ENCODE measurements around the gene LCP1. TPM values are rescaled to one million over a fixed set of nuclear protein-coding genes. Genes with fewer than 3 reads are reported as not detected.
A peak's percentile ranks its signal among the peaks of the same experiment; 100 is the strongest.
"Not testable (repeated sequence)": the region's sequence is repeated elsewhere in the genome, so short reads cannot be mapped to it uniquely, and the experiment has no call there.

The LCP1 gene
- polyA plus RNA-seq, 3 donors from 2014 or later = 1,594 to 2,414 (median 2,262) TPM

GRCh38 chr13:46165485-46166223 is 16.3 kb downstream of the LCP1 start:
- no peaks in the 10 kb centered on the region for H3K9me3 Mint-ChIP-seq
- peaks cover 0 to 13% (median 3%) of the 10 kb centered on the region in 3 donors for H3K36me3 Mint-ChIP-seq
- peak overlapping the region; percentile 89 to 97 (median 94) for H3K27ac Mint-ChIP-seq

GRCh38 chr13:46164661-46165060 is 17.3 kb downstream of the LCP1 start:
- Mint-ChIP-seq H3K27me3 (ENCODE audit: low read depth in 3 of 3) (peaks cover 0 to 2% (median 0%) of the 10 kb centered on the region in 3 donors), H3K4me3 (peak overlapping the region; percentile 39 to 85 (median 76)), H3K36me3 (peaks cover 0 to 9% (median 3%) of the 10 kb centered on the region in 3 donors), H3K4me1 (peaks cover 90 to 93% of the 10 kb centered on the region in 2 donors), H3K9me3 (no peaks in the 10 kb centered on the region), H3K27ac (peak overlapping the region; percentile 88 to 96 (median 94))
- DNase-seq = no peak

More at GRCh38 chr13:46165485-46166223, 16.3 kb downstream of the LCP1 start:
- Mint-ChIP-seq H3K4me3 (peak overlapping the region; percentile 58 to 98 (median 70)), H3K27me3 (ENCODE audit: low read depth in 3 of 3) (peaks cover 0 to 2% (median 0%) of the 10 kb centered on the region in 3 donors), H3K4me1 (peaks cover 90 to 93% of the 10 kb centered on the region in 2 donors)
- peak; percentile 43 to 55 (median 47) for DNase-seq

GRCh38 chr13:46162741-46163140 is 19.2 kb downstream of the LCP1 start:
- peak overlapping the region in 5 of 6 donors; percentile 45 to 94 (median 65) for H3K27ac Mint-ChIP-seq

GRCh38 chr13:46160471-46161066 is 21.4 kb downstream of the LCP1 start:
- no peaks in the 10 kb centered on the region for H3K9me3 Mint-ChIP-seq
- H3K27ac Mint-ChIP-seq = peak overlapping the region; percentile 87 to 100 (median 94)
- H3K4me3 Mint-ChIP-seq = peak overlapping the region; percentile 55 to 84 (median 80)
- H3K4me1 Mint-ChIP-seq = peaks cover 65 to 83% of the 10 kb centered on the region in 2 donors
- H3K36me3 Mint-ChIP-seq = peaks cover 3 to 33% (median 11%) of the 10 kb centered on the region in 3 donors
- peaks cover 0 to 2% (median 0%) of the 10 kb centered on the region in 3 donors for H3K27me3 Mint-ChIP-seq (ENCODE audit: low read depth in 3 of 3)
- peak; percentile 66 to 73 (median 73) for DNase-seq

More at GRCh38 chr13:46162741-46163140, 19.2 kb downstream of the LCP1 start:
- Mint-ChIP-seq H3K4me1 (peaks cover 86 to 93% of the 10 kb centered on the region in 2 donors), H3K4me3 (peak overlapping the region in 1 of 5 donors; percentile 25), H3K36me3 (peaks cover 3 to 21% (median 6%) of the 10 kb centered on the region in 3 donors)
- DNase-seq; H3K27me3 Mint-ChIP-seq (ENCODE audit: low read depth in 3 of 3); H3K9me3 Mint-ChIP-seq: not testable (repeated sequence)

- Mint-ChIP-seq H3K27me3 (ENCODE audit: low read depth in 3 of 3) (peaks cover 0 to 2% (median 0%) of the 10 kb centered on the region in 3 donors), H3K36me3 (peaks cover 3 to 35% (median 11%) of the 10 kb centered on the region in 3 donors), H3K9me3 (no peaks in the 10 kb centered on the region), H3K4me1 (peaks cover 62 to 77% of the 10 kb centered on the region in 2 donors), H3K4me3 (peak overlapping the region; percentile 55 to 84 (median 80)), H3K27ac (peak overlapping the region; percentile 87 to 100 (median 94))
- DNase-seq = no peak
Observed at GRCh38 chr13:46160065-46160464, 21.9 kb downstream of the LCP1 start.

- H3K9me3 Mint-ChIP-seq = no peaks in the 10 kb centered on the region
- H3K36me3 Mint-ChIP-seq = peaks cover 0 to 45% (median 20%) of the 10 kb centered on the region in 3 donors
- peaks cover 53 to 68% of the 10 kb centered on the region in 2 donors for H3K4me1 Mint-ChIP-seq
- peaks cover 0 to 2% (median 0%) of the 10 kb centered on the region in 3 donors for H3K27me3 Mint-ChIP-seq (ENCODE audit: low read depth in 3 of 3)
- H3K4me3 Mint-ChIP-seq = peak overlapping the region in 3 of 5 donors; percentile 25 to 80 (median 55)
- DNase-seq = no peak
- H3K27ac Mint-ChIP-seq = peak overlapping the region; percentile 87 to 100 (median 94)
Observed at GRCh38 chr13:46158983-46159382, 23.0 kb downstream of the LCP1 start.

GRCh38 chr13:46158222-46158621 is 23.8 kb downstream of the LCP1 start:
- peaks cover 0 to 2% (median 0%) of the 10 kb centered on the region in 3 donors for H3K27me3 Mint-ChIP-seq (ENCODE audit: low read depth in 3 of 3)
- H3K27ac Mint-ChIP-seq = peak overlapping the region in 4 of 6 donors; percentile 26 to 100 (median 62)
- H3K4me1 Mint-ChIP-seq = peaks cover 46 to 66% of the 10 kb centered on the region in 2 donors
- peaks cover under 1 to 51% (median 25%) of the 10 kb centered on the region in 3 donors for H3K36me3 Mint-ChIP-seq
- no peak for DNase-seq
- H3K9me3 Mint-ChIP-seq = no peaks in the 10 kb centered on the region
- no peak overlapping the region for H3K4me3 Mint-ChIP-seq

- no peak for DNase-seq
- peaks cover 12 to 79% (median 53%) of the 10 kb centered on the region in 3 donors for H3K36me3 Mint-ChIP-seq
- H3K4me3 Mint-ChIP-seq = no peak overlapping the region
- H3K4me1 Mint-ChIP-seq = peaks cover 20 to 65% of the 10 kb centered on the region in 2 donors
- H3K9me3 Mint-ChIP-seq = no peaks in the 10 kb centered on the region
- H3K27ac Mint-ChIP-seq = peak overlapping the region; percentile 5 to 85 (median 71)
- peaks cover 0 to 2% (median 0%) of the 10 kb centered on the region in 3 donors for H3K27me3 Mint-ChIP-seq (ENCODE audit: low read depth in 3 of 3)
Observed at GRCh38 chr13:46154136-46154801, 27.7 kb downstream of the LCP1 start.

GRCh38 chr13:46152627-46153328 is 29.2 kb downstream of the LCP1 start:
- Mint-ChIP-seq H3K27me3 (ENCODE audit: low read depth in 3 of 3) (peaks cover 0 to 1% (median 0%) of the 10 kb centered on the region in 3 donors), H3K36me3 (peaks cover 12 to 78% (median 50%) of the 10 kb centered on the region in 3 donors), H3K4me3 (no peak overlapping the region), H3K27ac (peak overlapping the region; percentile 33 to 85 (median 50)), H3K9me3 (no peaks in the 10 kb centered on the region), H3K4me1 (peaks cover 10 to 63% of the 10 kb centered on the region in 2 donors)
- DNase-seq = no peak

- Mint-ChIP-seq H3K27me3 (ENCODE audit: low read depth in 3 of 3) (peaks cover 0 to 4% (median 0%) of the 10 kb centered on the region in 3 donors), H3K9me3 (no peaks in the 10 kb centered on the region), H3K27ac (peak overlapping the region; percentile 49 to 86 (median 76)), H3K4me1 (peaks cover 10 to 51% of the 10 kb centered on the region in 2 donors), H3K4me3 (no peak overlapping the region), H3K36me3 (peaks cover 14 to 86% (median 59%) of the 10 kb centered on the region in 3 donors)
- no peak for DNase-seq
Observed at GRCh38 chr13:46150134-46150693, 31.8 kb downstream of the LCP1 start.

GRCh38 chr13:46149272-46150133 is 32.5 kb downstream of the LCP1 start:
- H3K4me3 Mint-ChIP-seq = no peak overlapping the region
- peaks cover 0 to 4% (median 0%) of the 10 kb centered on the region in 3 donors for H3K27me3 Mint-ChIP-seq (ENCODE audit: low read depth in 3 of 3)
- peaks cover 21 to 86% (median 60%) of the 10 kb centered on the region in 3 donors for H3K36me3 Mint-ChIP-seq
- DNase-seq = no peak
- no peaks in the 10 kb centered on the region for H3K9me3 Mint-ChIP-seq
- H3K4me1 Mint-ChIP-seq = peaks cover 12 to 54% of the 10 kb centered on the region in 2 donors
- H3K27ac Mint-ChIP-seq = peak overlapping the region; percentile 27 to 84 (median 68)

- Mint-ChIP-seq H3K4me3 (no peak overlapping the region), H3K9me3 (no peaks in the 10 kb centered on the region), H3K4me1 (peaks cover 12 to 39% of the 10 kb centered on the region in 2 donors), H3K27ac (peak overlapping the region in 3 of 6 donors; percentile 18 to 65 (median 27)), H3K36me3 (peaks cover 16 to 81% (median 50%) of the 10 kb centered on the region in 3 donors), H3K27me3 (ENCODE audit: low read depth in 3 of 3) (peaks cover 0 to 4% (median 0%) of the 10 kb centered on the region in 3 donors)
- DNase-seq = no peak
Observed at GRCh38 chr13:46146898-46147297, 35.1 kb downstream of the LCP1 start.
